ENCODE data around the gene CDC34.

The CDC34 gene

GRCh38 chr19:496986-497385 is 34.6 kb upstream of the CDC34 start:
- no peak overlapping the region for H3K9ac ChIP-seq (ENCODE audit: low read depth, low read length)
- H3K36me3 ChIP-seq (ENCODE audit: insufficient read depth, low read length): no peaks in the 10 kb centered on the region
- no peaks in the 10 kb centered on the region for H4K20me1 ChIP-seq (ENCODE audit: insufficient read depth, low read length)
- H3K9me3 ChIP-seq (ENCODE audit: insufficient read depth, low read length, severe bottlenecking): no peaks in the 10 kb centered on the region
- no peaks in the 10 kb centered on the region for H3K4me1 ChIP-seq (ENCODE audit: insufficient read depth, low read length)
- no peak for TF ChIP-seq EZH2 (IDR thresholded peaks at IDR 0.05; ENCODE audit: borderline replicate concordance, low read depth, low read length, severe bottlenecking)
- TF ChIP-seq CTCF (IDR thresholded peaks at IDR 0.05; ENCODE audit: borderline replicate concordance, extremely low read depth, low read length, poor library complexity, severe bottlenecking): no peak
- DNase-seq (no peak), ATAC-seq (ENCODE audit: insufficient read depth, low read depth) (no peak)
- no peak overlapping the region for H3K27ac ChIP-seq (ENCODE audit: low read length)
- no peak overlapping the region for H3K4me3 ChIP-seq (ENCODE audit: low read depth in 1 of 2, low read length in 2 of 2)
- H3K27me3 ChIP-seq (ENCODE audit: insufficient read depth, low read length, poor library complexity): no peaks in the 10 kb centered on the region
- H2AFZ ChIP-seq (ENCODE audit: low read depth, low read length): no peak overlapping the region
- H3K79me2 ChIP-seq (ENCODE audit: insufficient read depth, low read length): no peaks in the 10 kb centered on the region
- no peak overlapping the region for H3K4me2 ChIP-seq (ENCODE audit: insufficient read depth, low read length)

GRCh38 chr19:497491-497868 is 34.1 kb upstream of the CDC34 start:
- H3K27ac ChIP-seq (ENCODE audit: low read length): no peak overlapping the region
- ATAC-seq (ENCODE audit: insufficient read depth, low read depth): no peak
- H3K4me2 ChIP-seq (ENCODE audit: insufficient read depth, low read length): no peak overlapping the region
- no peak for DNase-seq
- no peaks in the 10 kb centered on the region for H3K79me2 ChIP-seq (ENCODE audit: insufficient read depth, low read length)
- H3K4me1 ChIP-seq (ENCODE audit: insufficient read depth, low read length): no peaks in the 10 kb centered on the region
- no peak overlapping the region for H3K4me3 ChIP-seq (ENCODE audit: low read depth in 1 of 2, low read length in 2 of 2)
- no peak for TF ChIP-seq CTCF (IDR thresholded peaks at IDR 0.05; ENCODE audit: borderline replicate concordance, extremely low read depth, low read length, poor library complexity, severe bottlenecking)
- no peak for TF ChIP-seq EZH2 (IDR thresholded peaks at IDR 0.05; ENCODE audit: borderline replicate concordance, low read depth, low read length, severe bottlenecking)
- no peak overlapping the region for H2AFZ ChIP-seq (ENCODE audit: low read depth, low read length)
- no peaks in the 10 kb centered on the region for H3K9me3 ChIP-seq (ENCODE audit: insufficient read depth, low read length, severe bottlenecking)
- no peaks in the 10 kb centered on the region for H3K36me3 ChIP-seq (ENCODE audit: insufficient read depth, low read length)
- H3K27me3 ChIP-seq (ENCODE audit: insufficient read depth, low read length, poor library complexity): no peaks in the 10 kb centered on the region
- H3K9ac ChIP-seq (ENCODE audit: low read depth, low read length): no peak overlapping the region
- no peaks in the 10 kb centered on the region for H4K20me1 ChIP-seq (ENCODE audit: insufficient read depth, low read length)

- Histone ChIP-seq H2AFZ (ENCODE audit: low read depth, low read length) (no peak overlapping the region), H3K27ac (ENCODE audit: low read length) (no peak overlapping the region), H3K4me2 (ENCODE audit: insufficient read depth, low read length) (no peak overlapping the region), H4K20me1 (ENCODE audit: insufficient read depth, low read length) (no peaks in the 10 kb centered on the region), H3K9ac (ENCODE audit: low read depth, low read length) (no peak overlapping the region), H3K4me1 (ENCODE audit: insufficient read depth, low read length) (no peaks in the 10 kb centered on the region), H3K27me3 (ENCODE audit: insufficient read depth, low read length, poor library complexity) (no peaks in the 10 kb centered on the region), H3K79me2 (ENCODE audit: insufficient read depth, low read length) (no peaks in the 10 kb centered on the region), H3K9me3 (ENCODE audit: insufficient read depth, low read length, severe bottlenecking) (no peaks in the 10 kb centered on the region), H3K36me3 (ENCODE audit: insufficient read depth, low read length) (no peaks in the 10 kb centered on the region), H3K4me3 (ENCODE audit: low read depth in 1 of 2, low read length in 2 of 2) (no peak overlapping the region)
- ATAC-seq (ENCODE audit: insufficient read depth, low read depth): no peak
- TF ChIP-seq EZH2 (IDR thresholded peaks at IDR 0.05; ENCODE audit: borderline replicate concordance, low read depth, low read length, severe bottlenecking) (no peak), CTCF (IDR thresholded peaks at IDR 0.05; ENCODE audit: borderline replicate concordance, extremely low read depth, low read length, poor library complexity, severe bottlenecking) (no peak)
- no peak for DNase-seq
Measured at GRCh38 chr19:497869-498510, 33.6 kb upstream of the CDC34 start.

Measured in DND-41 (cell line).